Measurements from ENCODE around the gene MAP2K7. TPM values are rescaled to one million over a fixed set of nuclear protein-coding genes. Genes with fewer than 3 reads are reported as not detected.

The MAP2K7 gene
- total RNA-seq, 1 donor from 2014 or later = 38.6 TPM

Other genes with a start within 250 kb of the MAP2K7 start
- gene RETN, start 234.8 kb upstream of the MAP2K7 start, total RNA-seq = 21.1 TPM
- 184 TPM for gene MCEMP1, start 226.8 kb upstream of the MAP2K7 start, total RNA-seq
- 75.3 TPM for gene TRAPPC5, start 223.0 kb upstream of the MAP2K7 start, total RNA-seq
- gene FCER2, start 201.7 kb upstream of the MAP2K7 start, total RNA-seq = 0.50 TPM
- gene CLEC4G, start 171.8 kb upstream of the MAP2K7 start, total RNA-seq = 2.9 TPM
- 18.8 TPM for gene CD209, start 156.3 kb upstream of the MAP2K7 start, total RNA-seq
- gene CLEC4M, start 140.6 kb upstream of the MAP2K7 start, total RNA-seq = 5.8 TPM
- gene EVI5L, start 73.7 kb upstream of the MAP2K7 start, total RNA-seq = 11.7 TPM
- 2.5 TPM for gene PRR36, start 29.5 kb upstream of the MAP2K7 start, total RNA-seq
- 6.6 TPM for gene LRRC8E, start 15.4 kb upstream of the MAP2K7 start, total RNA-seq
- gene TGFBR3L, start 11.0 kb downstream of the MAP2K7 start, total RNA-seq = 2.1 TPM
- 17.6 TPM for gene SNAPC2, start 16.5 kb downstream of the MAP2K7 start, total RNA-seq
- 5.8 TPM for gene CTXN1, start 22.3 kb downstream of the MAP2K7 start, total RNA-seq
- gene TIMM44, start 39.8 kb downstream of the MAP2K7 start, total RNA-seq = 45.2 TPM
- 66.3 TPM for gene ELAVL1, start 101.8 kb downstream of the MAP2K7 start, total RNA-seq
- not detected for gene CCL25, start 148.9 kb downstream of the MAP2K7 start, total RNA-seq
- 7.0 TPM for gene FBN3, start 245.7 kb downstream of the MAP2K7 start, total RNA-seq